GM23338 (cell line): ENCODE results near the gene RHOT1. TPM values are rescaled to one million over a fixed set of nuclear protein-coding genes. Genes with fewer than 3 reads are reported as not detected.

Source experiments
- ATAC-seq: fragments of 200-7000 bp; cut with Tn5 transposase; 3 replicates; pipeline ENCODE4 v1.9.1; 2020
- DNase-seq: peaks from one replicate; pipeline ENCODE4 v3.0.0-alpha.2; 2015; ENCODE audit warnings: low spot score
- H2AFZ ChIP-seq: fragments of 200-600 bp; sonication (generic); 2 replicates; pipeline ENCODE4 v1.8.0; 2016; ENCODE audit warnings: antibody characterized with exemption, mild to moderate bottlenecking, moderate library complexity
- H3F3A ChIP-seq: fragments of 200-600 bp; sonication (generic); replicated peaks from 2 replicates; pipeline ENCODE4 v1.8.0; 2017; ENCODE audit warnings: antibody characterized with exemption, mixed run types, low read depth
- H3K27ac ChIP-seq: fragments of 200-600 bp; sonication (generic); 2 replicates; pipeline ENCODE4 v1.6.1; 2016; ENCODE audit warnings: low read depth
- H3K27me3 ChIP-seq: fragments of 200-600 bp; sonication (generic); 2 replicates; pipeline ENCODE4 v1.8.0; 2016; ENCODE audit warnings: mild to moderate bottlenecking, mixed run types, moderate library complexity; ENCODE audit not compliant: insufficient read depth
- H3K36me3 ChIP-seq: fragments of 200-600 bp; sonication (generic); 2 replicates; pipeline ENCODE4 v1.8.0; 2016; ENCODE audit warnings: mild to moderate bottlenecking; ENCODE audit not compliant: insufficient read depth
- H3K4me1 ChIP-seq: fragments of 200-600 bp; sonication (generic); 2 replicates; pipeline ENCODE4 v1.8.0; 2016; ENCODE audit warnings: mild to moderate bottlenecking, moderate library complexity; ENCODE audit not compliant: insufficient read depth
- H3K4me2 ChIP-seq: fragments of 200-600 bp; sonication (generic); 2 replicates; pipeline ENCODE4 v1.7.1; 2017; ENCODE audit warnings: mixed run types
- H3K4me3 ChIP-seq: fragments of 200-600 bp; sonication (generic); 2 replicates; pipeline ENCODE4 v1.6.1; 2016; ENCODE audit warnings: mixed run types
- H3K79me2 ChIP-seq: fragments of 200-600 bp; sonication (generic); replicated peaks from 2 replicates; pipeline ENCODE4 v1.8.0; 2017; ENCODE audit warnings: mild to moderate bottlenecking; ENCODE audit not compliant: insufficient read depth
- H3K9me2 ChIP-seq: fragments of 200-600 bp; sonication (generic); 2 replicates; pipeline ENCODE4 v1.8.0; 2017; ENCODE audit not compliant: insufficient read depth
- H4K20me1 ChIP-seq: fragments of 200-600 bp; sonication (generic); replicated peaks from 2 replicates; pipeline ENCODE4 v1.8.0; 2017; ENCODE audit warnings: mild to moderate bottlenecking; ENCODE audit not compliant: insufficient read depth
- H3K27ac Mint-ChIP-seq: 2 replicates; pipeline ENCODE4 v1.8.0; 2020; ENCODE audit warnings: inconsistent platforms, mild to moderate bottlenecking, moderate library complexity, mixed read lengths
- H3K27me3 Mint-ChIP-seq: 3 replicates; pipeline ENCODE4 v1.8.0; 2022; ENCODE audit warnings: low read depth, mild to moderate bottlenecking, moderate library complexity, mixed read lengths, inconsistent platforms; ENCODE audit not compliant: insufficient read depth, poor library complexity
- H3K36me3 Mint-ChIP-seq: 3 replicates; pipeline ENCODE4 v1.8.0; 2021; ENCODE audit warnings: low read depth, mild to moderate bottlenecking, inconsistent platforms, moderate library complexity, mixed read lengths
- H3K4me1 Mint-ChIP-seq: 3 replicates; pipeline ENCODE4 v1.8.0; 2020; ENCODE audit warnings: mild to moderate bottlenecking, inconsistent platforms, mixed read lengths
- H3K4me3 Mint-ChIP-seq: 3 replicates; pipeline ENCODE4 v1.8.0; 2021; ENCODE audit warnings: moderate library complexity, mild to moderate bottlenecking, inconsistent platforms, mixed read lengths
- H3K9me3 Mint-ChIP-seq: 3 replicates; pipeline ENCODE4 v1.8.0; 2020; ENCODE audit warnings: moderate library complexity, mild to moderate bottlenecking, inconsistent platforms, mixed read lengths
- CREB1 ChIP-seq: fragments of 250-450 bp; sonication (Bioruptor Pico); IDR thresholded peaks from 2 replicates; pipeline ENCODE4 v1.5.0; 2020; ENCODE audit warnings: low read depth, mild to moderate bottlenecking, moderate library complexity
- EZH2 ChIP-seq: fragments of 200-600 bp; sonication (generic); IDR thresholded peaks from one replicate; pipeline ENCODE4 v1.8.0; 2017; ENCODE audit warnings: antibody characterized with exemption, mild to moderate bottlenecking, low read depth; ENCODE audit not compliant: unreplicated experiment
- EZH2phosphoT487 ChIP-seq: fragments of 200-600 bp; sonication (generic); IDR thresholded peaks from one replicate; pipeline ENCODE4 v1.8.1; 2018; ENCODE audit warnings: antibody characterized with exemption; ENCODE audit not compliant: unreplicated experiment
- JUNB ChIP-seq: IDR thresholded peaks from one replicate; pipeline ENCODE4 v1.6.1; 2016; ENCODE audit warnings: antibody characterized with exemption; ENCODE audit not compliant: unreplicated experiment
- NANOG ChIP-seq: IDR thresholded peaks from 2 replicates; pipeline ENCODE4 v1.6.1; 2016; ENCODE audit warnings: antibody characterized with exemption, borderline replicate concordance
- POLR2AphosphoS5 ChIP-seq: IDR thresholded peaks from 2 replicates; pipeline ENCODE4 v1.6.1; 2016; ENCODE audit warnings: antibody characterized with exemption, low read depth
- STAT1 ChIP-seq: IDR thresholded peaks from one replicate; pipeline ENCODE4 v1.6.1; 2016; ENCODE audit warnings: antibody characterized with exemption; ENCODE audit not compliant: unreplicated experiment
- ZNF114 ChIP-seq: fragments of 250-450 bp; sonication (Bioruptor Pico); IDR thresholded peaks from 2 replicates; pipeline ENCODE4 v1.5.0; 2020; ENCODE audit warnings: mild to moderate bottlenecking, moderate library complexity
- ZNF331 ChIP-seq: fragments of 250-450 bp; sonication (Bioruptor Pico); IDR thresholded peaks from 2 replicates; pipeline ENCODE4 v1.5.0; 2020; ENCODE audit warnings: low read depth, mild to moderate bottlenecking, moderate library complexity
- polyA plus RNA-seq: library from polyadenylated mRNA; unstranded; fragments of >200 nt; fragmentation: Nextera tagmentation; extraction: Ambion mirVana; gene quantifications from 2 replicates; pipeline ENCODE4 v1.2.1, GENCODE V29; 2016
- total RNA-seq: library from RNA; depleted of rRNA; stranded (reverse); fragments of >200 nt; shearing (Covaris generic); gene quantifications from 2 replicates; pipeline ENCODE4 v1.2.3, GENCODE V29; 2014
- TF ChIP-seq, protein P1 (sequence below), 2 experiments: fragments of 200-600 bp in 1 of 2; sonication (generic) in 1 of 2; conservative IDR thresholded peaks; 2 replicates each; pipeline versions ENCODE4 v1.5.1 to v1.6.1; 2016 to 2017; ENCODE audit warnings: antibody characterized with exemption in 2 of 2, low read depth in 2 of 2, mild to moderate bottlenecking in 2 of 2, moderate library complexity in 1 of 2
- TF ChIP-seq, protein P2 (sequence below): fragments of 250-450 bp; sonication (Bioruptor Pico); IDR thresholded peaks from 2 replicates; pipeline ENCODE4 v1.5.0; 2020; ENCODE audit warnings: mild to moderate bottlenecking, moderate library complexity
- TF ChIP-seq, protein P3 (sequence below): IDR thresholded peaks from one replicate; pipeline ENCODE4 v1.6.1; 2018; ENCODE audit warnings: antibody characterized with exemption; ENCODE audit not compliant: unreplicated experiment
- TF ChIP-seq, protein P4 (sequence below): IDR thresholded peaks from 2 replicates; pipeline ENCODE4 v1.6.1; 2016; ENCODE audit warnings: antibody characterized with exemption

Gene RHOT1
- total and polyA plus RNA-seq, 2 experiments from 2014 or later: 40.8 to 53.5 TPM

DNA sequence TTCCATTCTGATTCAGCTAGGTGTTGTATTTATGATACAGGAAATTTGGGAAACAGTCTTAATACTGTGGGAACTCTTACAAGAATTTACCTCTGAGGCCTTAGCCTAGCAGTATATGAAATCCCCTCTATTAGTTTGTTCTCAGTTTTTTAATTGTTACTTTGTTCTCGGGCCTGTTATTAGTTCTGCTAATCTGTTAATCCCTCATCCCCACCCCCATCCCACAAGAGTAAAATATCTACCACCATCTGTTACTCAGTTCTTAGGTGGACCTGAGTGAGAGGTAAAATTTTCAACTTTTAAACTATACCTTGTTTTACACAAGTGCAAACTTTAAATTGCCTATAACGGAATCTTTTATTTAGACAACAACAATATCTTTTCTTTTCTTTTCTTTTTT, 47.0 kb downstream of the RHOT1 start:
- H3K9me2 ChIP-seq: no peaks in the 10 kb centered on the region
- H3K4me1 ChIP-seq: no peaks in the 10 kb centered on the region
- no peaks in the 10 kb centered on the region for H3K9me3 Mint-ChIP-seq
- H3K36me3 ChIP-seq: no peaks in the 10 kb centered on the region; the same call in 1 of the 2 replicates
- H3K4me3 Mint-ChIP-seq: no peak overlapping the region
- TF ChIP-seq, protein P1, sequence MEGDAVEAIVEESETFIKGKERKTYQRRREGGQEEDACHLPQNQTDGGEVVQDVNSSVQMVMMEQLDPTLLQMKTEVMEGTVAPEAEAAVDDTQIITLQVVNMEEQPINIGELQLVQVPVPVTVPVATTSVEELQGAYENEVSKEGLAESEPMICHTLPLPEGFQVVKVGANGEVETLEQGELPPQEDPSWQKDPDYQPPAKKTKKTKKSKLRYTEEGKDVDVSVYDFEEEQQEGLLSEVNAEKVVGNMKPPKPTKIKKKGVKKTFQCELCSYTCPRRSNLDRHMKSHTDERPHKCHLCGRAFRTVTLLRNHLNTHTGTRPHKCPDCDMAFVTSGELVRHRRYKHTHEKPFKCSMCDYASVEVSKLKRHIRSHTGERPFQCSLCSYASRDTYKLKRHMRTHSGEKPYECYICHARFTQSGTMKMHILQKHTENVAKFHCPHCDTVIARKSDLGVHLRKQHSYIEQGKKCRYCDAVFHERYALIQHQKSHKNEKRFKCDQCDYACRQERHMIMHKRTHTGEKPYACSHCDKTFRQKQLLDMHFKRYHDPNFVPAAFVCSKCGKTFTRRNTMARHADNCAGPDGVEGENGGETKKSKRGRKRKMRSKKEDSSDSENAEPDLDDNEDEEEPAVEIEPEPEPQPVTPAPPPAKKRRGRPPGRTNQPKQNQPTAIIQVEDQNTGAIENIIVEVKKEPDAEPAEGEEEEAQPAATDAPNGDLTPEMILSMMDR (conservative IDR thresholded peaks at IDR 0.05; ENCODE audit: low read depth in 2 of 2): no peak
- TF ChIP-seq CREB1 (CRISPR knock-in tag) (no peak), NANOG (no peak), ZNF331 (CRISPR knock-in tag) (no peak), EZH2phosphoT487 (no peak), STAT1 (no peak), JUNB (no peak), POLR2AphosphoS5 (no peak), EZH2 (no peak), ZNF114 (CRISPR knock-in tag) (no peak)
- TF ChIP-seq, protein P2, sequence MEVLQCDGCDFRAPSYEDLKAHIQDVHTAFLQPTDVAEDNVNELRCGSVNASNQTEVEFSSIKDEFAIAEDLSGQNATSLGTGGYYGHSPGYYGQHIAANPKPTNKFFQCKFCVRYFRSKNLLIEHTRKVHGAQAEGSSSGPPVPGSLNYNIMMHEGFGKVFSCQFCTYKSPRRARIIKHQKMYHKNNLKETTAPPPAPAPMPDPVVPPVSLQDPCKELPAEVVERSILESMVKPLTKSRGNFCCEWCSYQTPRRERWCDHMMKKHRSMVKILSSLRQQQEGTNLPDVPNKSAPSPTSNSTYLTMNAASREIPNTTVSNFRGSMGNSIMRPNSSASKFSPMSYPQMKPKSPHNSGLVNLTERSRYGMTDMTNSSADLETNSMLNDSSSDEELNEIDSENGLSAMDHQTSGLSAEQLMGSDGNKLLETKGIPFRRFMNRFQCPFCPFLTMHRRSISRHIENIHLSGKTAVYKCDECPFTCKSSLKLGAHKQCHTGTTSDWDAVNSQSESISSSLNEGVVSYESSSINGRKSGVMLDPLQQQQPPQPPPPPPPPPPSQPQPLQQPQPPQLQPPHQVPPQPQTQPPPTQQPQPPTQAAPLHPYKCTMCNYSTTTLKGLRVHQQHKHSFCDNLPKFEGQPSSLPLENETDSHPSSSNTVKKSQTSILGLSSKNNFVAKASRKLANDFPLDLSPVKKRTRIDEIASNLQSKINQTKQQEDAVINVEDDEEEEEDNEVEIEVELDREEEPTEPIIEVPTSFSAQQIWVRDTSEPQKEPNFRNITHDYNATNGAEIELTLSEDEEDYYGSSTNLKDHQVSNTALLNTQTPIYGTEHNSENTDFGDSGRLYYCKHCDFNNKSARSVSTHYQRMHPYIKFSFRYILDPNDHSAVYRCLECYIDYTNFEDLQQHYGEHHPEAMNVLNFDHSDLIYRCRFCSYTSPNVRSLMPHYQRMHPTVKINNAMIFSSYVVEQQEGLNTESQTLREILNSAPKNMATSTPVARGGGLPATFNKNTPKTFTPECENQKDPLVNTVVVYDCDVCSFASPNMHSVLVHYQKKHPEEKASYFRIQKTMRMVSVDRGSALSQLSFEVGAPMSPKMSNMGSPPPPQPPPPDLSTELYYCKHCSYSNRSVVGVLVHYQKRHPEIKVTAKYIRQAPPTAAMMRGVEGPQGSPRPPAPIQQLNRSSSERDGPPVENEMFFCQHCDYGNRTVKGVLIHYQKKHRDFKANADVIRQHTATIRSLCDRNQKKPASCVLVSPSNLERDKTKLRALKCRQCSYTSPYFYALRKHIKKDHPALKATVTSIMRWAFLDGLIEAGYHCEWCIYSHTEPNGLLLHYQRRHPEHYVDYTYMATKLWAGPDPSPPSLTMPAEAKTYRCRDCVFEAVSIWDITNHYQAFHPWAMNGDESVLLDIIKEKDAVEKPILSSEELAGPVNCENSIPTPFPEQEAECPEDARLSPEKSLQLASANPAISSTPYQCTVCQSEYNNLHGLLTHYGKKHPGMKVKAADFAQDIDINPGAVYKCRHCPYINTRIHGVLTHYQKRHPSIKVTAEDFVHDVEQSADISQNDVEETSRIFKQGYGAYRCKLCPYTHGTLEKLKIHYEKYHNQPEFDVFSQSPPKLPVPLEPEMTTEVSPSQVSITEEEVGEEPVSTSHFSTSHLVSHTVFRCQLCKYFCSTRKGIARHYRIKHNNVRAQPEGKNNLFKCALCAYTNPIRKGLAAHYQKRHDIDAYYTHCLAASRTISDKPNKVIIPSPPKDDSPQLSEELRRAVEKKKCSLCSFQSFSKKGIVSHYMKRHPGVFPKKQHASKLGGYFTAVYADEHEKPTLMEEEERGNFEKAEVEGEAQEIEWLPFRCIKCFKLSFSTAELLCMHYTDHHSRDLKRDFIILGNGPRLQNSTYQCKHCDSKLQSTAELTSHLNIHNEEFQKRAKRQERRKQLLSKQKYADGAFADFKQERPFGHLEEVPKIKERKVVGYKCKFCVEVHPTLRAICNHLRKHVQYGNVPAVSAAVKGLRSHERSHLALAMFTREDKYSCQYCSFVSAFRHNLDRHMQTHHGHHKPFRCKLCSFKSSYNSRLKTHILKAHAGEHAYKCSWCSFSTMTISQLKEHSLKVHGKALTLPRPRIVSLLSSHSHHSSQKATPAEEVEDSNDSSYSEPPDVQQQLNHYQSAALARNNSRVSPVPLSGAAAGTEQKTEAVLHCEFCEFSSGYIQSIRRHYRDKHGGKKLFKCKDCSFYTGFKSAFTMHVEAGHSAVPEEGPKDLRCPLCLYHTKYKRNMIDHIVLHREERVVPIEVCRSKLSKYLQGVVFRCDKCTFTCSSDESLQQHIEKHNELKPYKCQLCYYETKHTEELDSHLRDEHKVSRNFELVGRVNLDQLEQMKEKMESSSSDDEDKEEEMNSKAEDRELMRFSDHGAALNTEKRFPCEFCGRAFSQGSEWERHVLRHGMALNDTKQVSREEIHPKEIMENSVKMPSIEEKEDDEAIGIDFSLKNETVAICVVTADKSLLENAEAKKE (CRISPR knock-in tag): no peak
- TF ChIP-seq, protein P3, sequence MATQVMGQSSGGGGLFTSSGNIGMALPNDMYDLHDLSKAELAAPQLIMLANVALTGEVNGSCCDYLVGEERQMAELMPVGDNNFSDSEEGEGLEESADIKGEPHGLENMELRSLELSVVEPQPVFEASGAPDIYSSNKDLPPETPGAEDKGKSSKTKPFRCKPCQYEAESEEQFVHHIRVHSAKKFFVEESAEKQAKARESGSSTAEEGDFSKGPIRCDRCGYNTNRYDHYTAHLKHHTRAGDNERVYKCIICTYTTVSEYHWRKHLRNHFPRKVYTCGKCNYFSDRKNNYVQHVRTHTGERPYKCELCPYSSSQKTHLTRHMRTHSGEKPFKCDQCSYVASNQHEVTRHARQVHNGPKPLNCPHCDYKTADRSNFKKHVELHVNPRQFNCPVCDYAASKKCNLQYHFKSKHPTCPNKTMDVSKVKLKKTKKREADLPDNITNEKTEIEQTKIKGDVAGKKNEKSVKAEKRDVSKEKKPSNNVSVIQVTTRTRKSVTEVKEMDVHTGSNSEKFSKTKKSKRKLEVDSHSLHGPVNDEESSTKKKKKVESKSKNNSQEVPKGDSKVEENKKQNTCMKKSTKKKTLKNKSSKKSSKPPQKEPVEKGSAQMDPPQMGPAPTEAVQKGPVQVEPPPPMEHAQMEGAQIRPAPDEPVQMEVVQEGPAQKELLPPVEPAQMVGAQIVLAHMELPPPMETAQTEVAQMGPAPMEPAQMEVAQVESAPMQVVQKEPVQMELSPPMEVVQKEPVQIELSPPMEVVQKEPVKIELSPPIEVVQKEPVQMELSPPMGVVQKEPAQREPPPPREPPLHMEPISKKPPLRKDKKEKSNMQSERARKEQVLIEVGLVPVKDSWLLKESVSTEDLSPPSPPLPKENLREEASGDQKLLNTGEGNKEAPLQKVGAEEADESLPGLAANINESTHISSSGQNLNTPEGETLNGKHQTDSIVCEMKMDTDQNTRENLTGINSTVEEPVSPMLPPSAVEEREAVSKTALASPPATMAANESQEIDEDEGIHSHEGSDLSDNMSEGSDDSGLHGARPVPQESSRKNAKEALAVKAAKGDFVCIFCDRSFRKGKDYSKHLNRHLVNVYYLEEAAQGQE: no peak
- TF ChIP-seq, protein P4, sequence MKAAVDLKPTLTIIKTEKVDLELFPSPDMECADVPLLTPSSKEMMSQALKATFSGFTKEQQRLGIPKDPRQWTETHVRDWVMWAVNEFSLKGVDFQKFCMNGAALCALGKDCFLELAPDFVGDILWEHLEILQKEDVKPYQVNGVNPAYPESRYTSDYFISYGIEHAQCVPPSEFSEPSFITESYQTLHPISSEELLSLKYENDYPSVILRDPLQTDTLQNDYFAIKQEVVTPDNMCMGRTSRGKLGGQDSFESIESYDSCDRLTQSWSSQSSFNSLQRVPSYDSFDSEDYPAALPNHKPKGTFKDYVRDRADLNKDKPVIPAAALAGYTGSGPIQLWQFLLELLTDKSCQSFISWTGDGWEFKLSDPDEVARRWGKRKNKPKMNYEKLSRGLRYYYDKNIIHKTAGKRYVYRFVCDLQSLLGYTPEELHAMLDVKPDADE: no peak
- peaks cover 2% of the 10 kb centered on the region for H3K27me3 Mint-ChIP-seq
- no peak overlapping the region for H3K27ac Mint-ChIP-seq
- H3K27me3 ChIP-seq: no peaks in the 10 kb centered on the region
- H3K27ac ChIP-seq: no peak overlapping the region
- H3K4me3 ChIP-seq: no peak overlapping the region
- H2AFZ ChIP-seq: no peak overlapping the region
- H3K79me2 ChIP-seq: no peaks in the 10 kb centered on the region
- no peak overlapping the region for H3K4me2 ChIP-seq
- DNase-seq: no peak
- no peaks in the 10 kb centered on the region for H4K20me1 ChIP-seq
- no peaks in the 10 kb centered on the region for H3K4me1 Mint-ChIP-seq
- peaks cover 4% of the 10 kb centered on the region; the same call in 1 of the 2 replicates for H3F3A ChIP-seq
- ATAC-seq: no peak
- H3K36me3 Mint-ChIP-seq: peaks cover 8% of the 10 kb centered on the region; the same call in 1 of the 3 replicates
